Fibroblast of mammary gland (primary cell): ENCODE data around the gene ERCC5.

ENCODE experiments used
- DNase-seq: peaks from one replicate; pipeline ENCODE4 v3.0.0-alpha.2; 2010; ENCODE audit warnings: low read depth
- H3K4me3 ChIP-seq: 2 replicates; pipeline ENCODE4 v1.5.1; 2011; ENCODE audit warnings: low read depth, mild to moderate bottlenecking, low read length, moderate library complexity; ENCODE audit not compliant: control insufficient read depth
- CTCF ChIP-seq: conservative IDR thresholded peaks from 2 replicates; pipeline ENCODE4 v1.5.1; 2011; ENCODE audit warnings: low read depth, low read length, inconsistent platforms; ENCODE audit not compliant: control insufficient read depth, insufficient read depth

ERCC5 gene

GRCh38 chr13:102838982-102839381 lies 6.8 kb upstream of the ERCC5 start:
- DNase-seq = no peak
- no peak overlapping the region for H3K4me3 ChIP-seq
- no peak for TF ChIP-seq CTCF

- DNase-seq = peak; percentile 18
- no peak overlapping the region for H3K4me3 ChIP-seq
- no peak for TF ChIP-seq CTCF
Observed at GRCh38 chr13:102839462-102839861, 6.4 kb upstream of the ERCC5 start.

- peak overlapping the region; percentile 90 for H3K4me3 ChIP-seq
- no peak for TF ChIP-seq CTCF
- no peak for DNase-seq
Observed at GRCh38 chr13:102845289-102845629, 573 bp upstream of the ERCC5 start.

GRCh38 chr13:102846261-102847015 lies 606 bp downstream of the ERCC5 start:
- TF ChIP-seq CTCF = no peak
- H3K4me3 ChIP-seq = peak overlapping the region; percentile 90
- peak; percentile 51 for DNase-seq

GRCh38 chr13:102847272-102848234 lies 1.7 kb downstream of the ERCC5 start:
- peak overlapping the region; percentile 90 for H3K4me3 ChIP-seq
- peak; percentile 74 for TF ChIP-seq CTCF
- peak; percentile 74 for DNase-seq

- no peak overlapping the region for H3K4me3 ChIP-seq
- DNase-seq = no peak
- no peak for TF ChIP-seq CTCF
Observed at GRCh38 chr13:102848956-102849355, 3.1 kb downstream of the ERCC5 start.
